HepG2 (cell line): ENCODE results near the gene SAPCD2. TPM values are rescaled to one million over a fixed set of nuclear protein-coding genes. Genes with fewer than 3 reads are reported as not detected.

ENCODE experiments used
- AKNA ChIP-seq: sonication (generic); formaldehyde crosslinking; IDR thresholded peaks from 2 replicates; pipeline ENCODE4 v1.4.0; 2020; ENCODE audit warnings: missing genetic modification reagents, borderline replicate concordance
- ARID3A ChIP-seq: IDR thresholded peaks from 2 replicates; pipeline ENCODE4 v1.6.1; 2012; ENCODE audit warnings: low read depth, low read length, improper control_type of control experiment
- BCLAF1 ChIP-seq: fragments of 450-650 bp; IDR thresholded peaks from 2 replicates; pipeline ENCODE4 v1.6.1; 2017; ENCODE audit warnings: mild to moderate bottlenecking
- CERS6 ChIP-seq: sonication (generic); formaldehyde crosslinking; IDR thresholded peaks from 2 replicates; pipeline ENCODE4 v1.5.0; 2020; ENCODE audit warnings: missing genetic modification reagents
- FOSL2 ChIP-seq: sonication (generic); formaldehyde crosslinking; IDR thresholded peaks from 2 replicates; pipeline ENCODE4 v1.4.0; 2020; ENCODE audit warnings: missing genetic modification reagents
- HCFC1 ChIP-seq: fragments of 150-350 bp; IDR thresholded peaks from 2 replicates; pipeline ENCODE4 v1.6.1; 2014; ENCODE audit warnings: low read depth, low read length
- HMG20A ChIP-seq: IDR thresholded peaks from 2 replicates; pipeline ENCODE4 v1.6.1; 2016; ENCODE audit warnings: borderline replicate concordance
- HNRNPK ChIP-seq: fragments of 200-400 bp; formaldehyde crosslinking; IDR thresholded peaks from 2 replicates; pipeline ENCODE4 v1.6.1; 2018; ENCODE audit warnings: low read length, low read depth, moderate library complexity, mild to moderate bottlenecking; ENCODE audit not compliant: poor library complexity, severe bottlenecking
- ISX ChIP-seq: sonication (generic); formaldehyde crosslinking; conservative IDR thresholded peaks from 2 replicates; pipeline ENCODE4 v1.5.0; 2020; ENCODE audit warnings: missing genetic modification reagents
- MAZ ChIP-seq, 2 experiments: sonication (generic) in 1 of 2; formaldehyde crosslinking in 1 of 2; IDR thresholded peaks; 2 replicates each; pipeline versions ENCODE4 v1.5.0 to v1.6.1; 2012 to 2020; ENCODE audit warnings: low read depth in 2 of 2, mild to moderate bottlenecking in 2 of 2, borderline replicate concordance in 1 of 2, improper control_type of control experiment in 1 of 2, low read length in 1 of 2, missing genetic modification reagents in 1 of 2, moderate library complexity in 1 of 2
- NCOA2 ChIP-seq: sonication (generic); formaldehyde crosslinking; IDR thresholded peaks from 2 replicates; pipeline ENCODE4 v1.8.0; 2022; ENCODE audit warnings: inconsistent platforms
- NFE2L2 ChIP-seq: fragments of 150-350 bp; IDR thresholded peaks from 2 replicates; pipeline ENCODE4 v1.6.1; 2014; ENCODE audit warnings: low read length
- NFIB ChIP-seq: sonication (generic); formaldehyde crosslinking; IDR thresholded peaks from 2 replicates; pipeline ENCODE4 v1.9.0; 2021; ENCODE audit warnings: missing genetic modification reagents, mild to moderate bottlenecking, borderline replicate concordance
- NFYB ChIP-seq: sonication (generic); formaldehyde crosslinking; IDR thresholded peaks from 2 replicates; pipeline ENCODE4 v1.4.0; 2020; ENCODE audit warnings: missing genetic modification reagents
- SAP130 ChIP-seq: IDR thresholded peaks from 2 replicates; pipeline ENCODE4 v1.6.1; 2016; ENCODE audit warnings: low read depth
- TGIF2 ChIP-seq: IDR thresholded peaks from 2 replicates; pipeline ENCODE4 v1.6.1; 2016; ENCODE audit warnings: control low read depth, missing compliant biosample characterization
- YEATS2 ChIP-seq: sonication (generic); formaldehyde crosslinking; IDR thresholded peaks from 2 replicates; pipeline ENCODE4 v1.4.0; 2020; ENCODE audit warnings: missing genetic modification reagents, borderline replicate concordance
- ZNF33A ChIP-seq: sonication (generic); formaldehyde crosslinking; IDR thresholded peaks from 2 replicates; pipeline ENCODE4 v1.5.1; 2020; ENCODE audit warnings: missing genetic modification reagents, mild to moderate bottlenecking, moderate library complexity, borderline replicate concordance
- ZNF644 ChIP-seq: IDR thresholded peaks from 2 replicates; pipeline ENCODE4 v1.6.1; 2016; ENCODE audit warnings: low read depth
- ZNF788 ChIP-seq: sonication (generic); formaldehyde crosslinking; IDR thresholded peaks from 2 replicates; pipeline ENCODE4 v1.5.0; 2020; ENCODE audit warnings: mild to moderate bottlenecking, missing genetic modification reagents, borderline replicate concordance
- polyA plus RNA-seq, 8 experiments: library from polyadenylated mRNA; depleted of rRNA in 3 of 8; stranded (reverse) in 7 of 8; unstranded in 1 of 8; fragments of >200 nt; fragmentation: Illumina TruSeq in 4 of 8; extraction: Trizol in 4 of 8; gene quantifications; 2 replicates each; pipeline versions ENCODE4 v1.2.1 to v1.2.3, GENCODE V29; 2011 to 2016; ENCODE audit warnings: low read depth in 4 of 8, missing spikeins in 1 of 8, mixed read lengths in 1 of 8; ENCODE audit not compliant: insufficient read depth in 1 of 8
- total RNA-seq, 5 experiments: library from RNA; depleted of rRNA; stranded (reverse); fragments of >200 nt; fragmentation: Illumina TruSeq; extraction: Trizol; gene quantifications; 2 replicates each; pipeline ENCODE4 v1.2.3, GENCODE V29; 2016; ENCODE audit warnings: low read depth in 1 of 5

Gene SAPCD2
- total and polyA plus RNA-seq, 2 of the 13 experiments (the other 11 are each of a cell fraction or from before 2014, with no cell fraction given): 21.9 to 42.8 TPM

GRCh38 chr9:137021979-137022661 lies 48.2 kb downstream of the SAPCD2 start (continued):
- TF ChIP-seq NFYB (CRISPR knock-in tag) (no peak), HNRNPK (peak; percentile 40), YEATS2 (CRISPR knock-in tag) (no peak), NFIB (CRISPR knock-in tag) (no peak), NCOA2 (no peak), FOSL2 (CRISPR knock-in tag) (peak; percentile 61), ZNF33A (no peak), HCFC1 (no peak), SAP130 (CRISPR knock-in tag) (peak; percentile 72), ISX (CRISPR knock-in tag) (no peak), HMG20A (CRISPR knock-in tag) (no peak), ZNF644 (CRISPR knock-in tag) (no peak), NFE2L2 (no peak), TGIF2 (CRISPR knock-in tag) (no peak), CERS6 (CRISPR knock-in tag) (no peak), AKNA (CRISPR knock-in tag) (no peak), ARID3A (no peak), BCLAF1 (no peak), MAZ (IDR thresholded peaks at IDR 0.05; ENCODE audit: borderline replicate concordance, low read depth, low read length) (peak; percentile 92; the same call in 1 of the 2 replicates), MAZ (CRISPR knock-in tag; IDR thresholded peaks at IDR 0.05; ENCODE audit: low read depth) (peak; percentile 38; the same call in 1 of the 2 replicates), ZNF788 (CRISPR knock-in tag) (no peak; the same call in 1 of the 2 replicates)
